ENCODE data around the gene ZNF3. TPM values are rescaled to one million over a fixed set of nuclear protein-coding genes. Genes with fewer than 3 reads are reported as not detected.

Gene ZNF3
- total RNA-seq, 4 donors from 2014 or later: 31.4 to 42.3 (median 36.1) TPM

DNA sequence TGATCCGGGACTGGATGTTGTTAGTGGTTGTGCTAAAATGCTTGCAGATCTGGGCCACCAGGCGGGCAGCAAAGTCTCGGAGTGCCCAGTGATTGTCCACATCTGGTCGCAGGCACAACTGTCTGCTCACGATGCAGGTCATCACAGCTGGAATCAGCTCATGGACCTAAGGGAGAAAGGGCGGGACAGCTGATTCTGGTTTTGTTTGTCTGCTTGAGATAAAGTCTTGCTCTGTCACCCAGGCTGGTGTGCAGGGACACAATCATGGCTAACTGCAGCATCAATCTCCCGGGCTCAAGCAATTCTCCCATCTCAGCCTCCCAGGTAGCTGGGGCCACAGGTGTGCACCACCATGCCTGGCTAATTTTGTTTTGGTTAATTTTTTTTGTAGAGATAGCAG lies 29.6 kb upstream of the ZNF3 start:
- intact Hi-C loops (cut with DNase I): no loop called here
- WGBS, 2 donors: 90 to 97% methylated on average over 7 of the region's 7 CpGs
- Histone ChIP-seq H3K27me3 (no peaks in the 10 kb centered on the region), H3K9me3 (no peaks in the 10 kb centered on the region), H3K36me3 (peaks cover 27 to 39% of the 10 kb centered on the region in 2 donors), H3K4me1 (no peaks in the 10 kb centered on the region), H3K4me3 (replicated peaks in 1 of 3) (no peak overlapping the region), H3K27ac (no peak overlapping the region)
- TF ChIP-seq CTCF (IDR thresholded peaks at IDR 0.05) (no peak), POLR2A (IDR thresholded peaks at IDR 0.05) (no peak)
- DNase-seq: no peak

DNA sequence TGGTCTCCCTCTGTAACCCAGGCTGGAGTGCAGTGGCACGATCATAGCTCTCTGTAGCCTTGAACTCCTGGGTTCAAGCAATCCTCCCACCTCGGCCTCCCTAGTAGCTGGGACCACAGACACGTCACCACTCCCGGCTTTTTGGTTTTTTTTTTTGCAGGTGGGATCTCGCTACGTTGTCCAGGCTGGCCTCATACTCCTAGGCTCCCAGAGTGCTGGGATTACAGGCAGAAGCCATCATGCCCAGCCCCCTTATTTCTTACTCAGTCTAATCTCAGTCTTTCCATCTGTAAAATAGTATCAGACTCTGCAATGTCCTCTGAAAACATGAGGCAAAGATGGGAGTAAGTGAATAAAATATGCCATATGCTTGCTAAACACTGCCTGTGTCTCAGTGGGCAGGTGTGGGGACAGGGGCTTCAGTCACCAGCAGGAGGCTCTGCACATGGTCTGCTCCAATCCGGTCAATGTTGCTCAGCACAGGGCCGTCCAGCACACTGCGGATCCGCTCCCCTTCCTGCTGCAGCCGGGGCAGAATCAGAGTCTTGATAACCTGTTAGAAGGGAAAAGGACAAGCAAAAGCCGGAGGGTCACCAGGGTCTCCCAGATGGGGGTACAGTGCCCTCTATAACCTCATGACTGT lies 28.1 kb upstream of the ZNF3 start:
- H3K4me3 ChIP-seq (replicated peaks in 1 of 3): no peak overlapping the region
- H3K36me3 ChIP-seq: peaks cover 27 to 45% of the 10 kb centered on the region in 2 donors

GRCh38 chr7:100107890-100108289 lies 26.4 kb upstream of the ZNF3 start:
- Histone ChIP-seq H3K27me3 (no peaks in the 10 kb centered on the region), H3K4me1 (no peaks in the 10 kb centered on the region), H3K36me3 (peaks cover 27 to 50% of the 10 kb centered on the region in 2 donors), H3K9me3 (no peaks in the 10 kb centered on the region), H3K27ac (no peak overlapping the region), H3K4me3 (replicated peaks in 1 of 3) (no peak overlapping the region)
- DNase-seq: no peak
- no peak for TF ChIP-seq POLR2A (IDR thresholded peaks at IDR 0.05)
- TF ChIP-seq CTCF (IDR thresholded peaks at IDR 0.05): no peak
- intact Hi-C loops (cut with DNase I): no loop called here
- 85 to 91% methylated on average over 11 of the region's 11 CpGs for WGBS, 2 donors

More for the DNA sequence above, 28.1 kb upstream of the ZNF3 start:
- WGBS, 2 donors: 89 to 90% methylated on average over 12 of the region's 12 CpGs
- no peak overlapping the region for H3K27ac ChIP-seq
- no peak for DNase-seq
- intact Hi-C loops (cut with DNase I): no loop called here
- no peaks in the 10 kb centered on the region for H3K27me3 ChIP-seq
- H3K4me1 ChIP-seq: no peaks in the 10 kb centered on the region
- H3K9me3 ChIP-seq: no peaks in the 10 kb centered on the region
- TF ChIP-seq CTCF (IDR thresholded peaks at IDR 0.05) (no peak), POLR2A (IDR thresholded peaks at IDR 0.05) (no peak)

DNA sequence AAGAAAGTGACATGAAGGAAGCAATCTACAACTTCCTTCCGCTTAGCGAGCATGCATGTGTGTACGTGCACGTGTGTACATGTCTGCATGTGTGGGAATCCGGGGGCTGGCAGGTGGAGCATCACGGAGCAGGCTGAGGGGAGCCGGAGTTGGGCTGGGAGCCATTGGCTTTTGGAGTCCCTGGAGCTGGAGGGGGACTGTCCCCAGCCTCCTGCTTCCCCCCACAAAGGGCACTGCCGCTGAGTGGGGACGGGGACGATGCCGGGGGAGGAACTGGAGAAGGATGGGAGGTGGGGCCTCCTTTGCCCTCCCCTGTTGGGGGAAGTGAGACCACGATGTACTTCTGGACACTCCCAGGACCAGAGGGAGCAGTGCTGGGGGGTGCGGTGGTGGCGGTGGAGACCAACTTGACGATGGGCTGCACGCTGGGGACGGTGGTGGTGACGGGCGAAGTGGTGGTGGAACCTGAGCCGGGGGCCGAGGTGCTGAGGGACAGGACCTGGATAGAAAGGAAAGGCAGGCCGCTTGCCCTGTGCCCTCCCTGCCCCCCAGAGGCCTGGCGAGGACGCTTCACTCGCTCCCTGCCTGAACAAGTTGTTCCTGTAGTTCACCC lies 25.7 kb upstream of the ZNF3 start:
- Histone ChIP-seq H3K36me3 (peaks cover 27 to 44% of the 10 kb centered on the region in 2 donors), H3K4me3 (replicated peaks in 1 of 3) (no peak overlapping the region)
- 87 to 90% methylated on average over 15 to 25 of the region's 25 CpGs for WGBS, 2 donors

More for the DNA sequence above, 25.7 kb upstream of the ZNF3 start:
- intact Hi-C loops (cut with DNase I): no loop called here
- no peaks in the 10 kb centered on the region for H3K27me3 ChIP-seq
- TF ChIP-seq CTCF (IDR thresholded peaks at IDR 0.05): no peak
- no peak for TF ChIP-seq POLR2A (IDR thresholded peaks at IDR 0.05)
- H3K4me1 ChIP-seq: peaks cover 4 to 5% of the 10 kb centered on the region in 2 donors
- H3K27ac ChIP-seq: no peak overlapping the region
- H3K9me3 ChIP-seq: no peaks in the 10 kb centered on the region
- DNase-seq: no peak
